Measurements from ENCODE around the gene CASS4.

The CASS4 gene

DNA sequence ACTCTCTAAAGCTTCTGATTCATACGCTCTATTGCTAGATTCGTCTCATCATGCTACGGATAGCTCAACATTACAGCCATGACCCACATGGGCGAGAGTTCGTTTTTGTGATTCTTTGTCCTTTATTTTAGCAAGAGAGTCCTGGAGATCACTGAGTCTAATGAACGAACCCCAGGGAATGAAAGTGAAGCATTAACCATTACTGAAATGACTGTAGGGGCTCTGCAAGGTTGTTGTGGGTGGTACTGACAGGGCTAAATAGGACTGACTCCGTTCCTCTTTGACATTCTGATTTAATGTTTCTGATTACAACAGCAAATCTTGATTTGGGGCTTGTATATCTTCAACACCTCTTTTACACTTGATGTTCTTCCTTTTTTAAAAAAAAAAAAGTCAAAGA lies 42.7 kb downstream of the CASS4 start:
- no peak overlapping the region for H3K27ac ChIP-seq
- TF ChIP-seq ZFX (IDR thresholded peaks at IDR 0.05; ENCODE audit: borderline replicate concordance): no peak
- TF ChIP-seq, protein P1, sequence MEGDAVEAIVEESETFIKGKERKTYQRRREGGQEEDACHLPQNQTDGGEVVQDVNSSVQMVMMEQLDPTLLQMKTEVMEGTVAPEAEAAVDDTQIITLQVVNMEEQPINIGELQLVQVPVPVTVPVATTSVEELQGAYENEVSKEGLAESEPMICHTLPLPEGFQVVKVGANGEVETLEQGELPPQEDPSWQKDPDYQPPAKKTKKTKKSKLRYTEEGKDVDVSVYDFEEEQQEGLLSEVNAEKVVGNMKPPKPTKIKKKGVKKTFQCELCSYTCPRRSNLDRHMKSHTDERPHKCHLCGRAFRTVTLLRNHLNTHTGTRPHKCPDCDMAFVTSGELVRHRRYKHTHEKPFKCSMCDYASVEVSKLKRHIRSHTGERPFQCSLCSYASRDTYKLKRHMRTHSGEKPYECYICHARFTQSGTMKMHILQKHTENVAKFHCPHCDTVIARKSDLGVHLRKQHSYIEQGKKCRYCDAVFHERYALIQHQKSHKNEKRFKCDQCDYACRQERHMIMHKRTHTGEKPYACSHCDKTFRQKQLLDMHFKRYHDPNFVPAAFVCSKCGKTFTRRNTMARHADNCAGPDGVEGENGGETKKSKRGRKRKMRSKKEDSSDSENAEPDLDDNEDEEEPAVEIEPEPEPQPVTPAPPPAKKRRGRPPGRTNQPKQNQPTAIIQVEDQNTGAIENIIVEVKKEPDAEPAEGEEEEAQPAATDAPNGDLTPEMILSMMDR (IDR thresholded peaks at IDR 0.05): no peak

DNA sequence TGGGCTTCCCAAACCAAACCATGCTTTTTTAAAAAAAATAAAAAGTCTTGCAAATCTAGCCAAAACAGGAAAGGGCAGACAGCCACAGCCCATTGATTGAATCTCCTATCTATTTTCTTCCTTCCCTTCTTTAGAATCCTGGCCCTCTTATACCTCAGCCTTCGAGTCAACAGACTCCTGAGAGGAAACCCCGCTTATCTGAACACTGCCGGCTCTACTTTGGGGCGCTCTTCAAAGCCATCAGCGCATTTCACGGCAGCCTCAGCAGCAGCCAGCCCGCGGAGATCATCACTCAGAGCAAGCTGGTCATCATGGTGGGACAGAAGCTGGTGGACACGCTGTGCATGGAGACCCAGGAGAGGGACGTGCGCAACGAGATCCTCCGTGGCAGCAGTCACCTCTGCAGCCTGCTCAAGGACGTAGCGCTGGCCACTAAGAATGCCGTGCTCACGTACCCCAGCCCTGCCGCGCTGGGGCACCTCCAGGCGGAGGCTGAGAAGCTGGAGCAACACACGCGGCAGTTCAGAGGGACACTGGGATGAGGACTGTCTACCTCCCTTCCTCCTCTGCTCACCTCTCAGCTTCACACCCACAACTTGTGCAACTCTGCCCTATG lies 46.3 kb downstream of the CASS4 start:
- H3K27ac ChIP-seq: no peak overlapping the region
- TF ChIP-seq, protein P1 (IDR thresholded peaks at IDR 0.05): no peak
- TF ChIP-seq ZFX (IDR thresholded peaks at IDR 0.05; ENCODE audit: borderline replicate concordance): no peak

DNA sequence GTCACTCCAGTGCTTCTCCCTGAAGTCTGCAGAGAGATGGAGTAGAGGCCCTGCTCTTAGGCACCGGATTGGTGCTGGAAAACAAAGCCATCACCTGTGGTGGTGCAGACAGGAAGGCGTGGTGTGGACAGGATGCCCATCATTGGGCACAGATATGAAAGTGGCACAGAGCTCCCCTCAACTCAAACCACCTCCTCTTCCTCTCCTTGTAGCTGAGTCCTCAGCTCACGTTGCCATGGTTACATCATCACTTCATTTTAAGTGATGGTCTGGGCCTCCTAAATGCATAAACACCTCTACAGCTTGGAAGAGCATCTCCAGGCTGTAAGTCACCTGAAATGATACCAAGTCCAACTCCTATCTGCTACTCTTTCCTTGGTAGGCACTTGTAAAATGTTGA lies 48.4 kb downstream of the CASS4 start:
- TF ChIP-seq, protein P1 (IDR thresholded peaks at IDR 0.05): no peak
- no peak for TF ChIP-seq ZFX (IDR thresholded peaks at IDR 0.05; ENCODE audit: borderline replicate concordance)
- no peak overlapping the region for H3K27ac ChIP-seq

DNA sequence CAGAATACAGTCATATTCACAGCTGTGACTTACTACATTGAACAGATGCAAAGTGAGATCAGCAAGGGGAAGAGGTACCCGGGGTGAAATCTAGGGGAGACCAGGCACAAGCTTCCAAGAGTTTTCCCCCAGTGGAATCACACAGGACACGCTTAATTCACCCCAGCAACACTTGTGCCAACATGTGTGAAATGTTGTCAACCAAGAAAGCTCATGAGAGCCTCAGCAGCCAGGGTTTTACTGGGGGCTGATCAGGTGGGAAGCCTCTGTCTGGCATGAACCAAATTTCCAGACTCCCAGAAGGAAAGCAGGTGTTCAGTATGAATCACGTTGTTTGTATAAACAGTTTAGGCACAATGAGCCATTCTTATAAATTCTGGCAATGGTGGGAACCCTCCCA lies 49.5 kb downstream of the CASS4 start:
- H3K27ac ChIP-seq: no peak overlapping the region
- TF ChIP-seq ZFX (IDR thresholded peaks at IDR 0.05; ENCODE audit: borderline replicate concordance): no peak
- TF ChIP-seq, protein P1 (IDR thresholded peaks at IDR 0.05): no peak

DNA sequence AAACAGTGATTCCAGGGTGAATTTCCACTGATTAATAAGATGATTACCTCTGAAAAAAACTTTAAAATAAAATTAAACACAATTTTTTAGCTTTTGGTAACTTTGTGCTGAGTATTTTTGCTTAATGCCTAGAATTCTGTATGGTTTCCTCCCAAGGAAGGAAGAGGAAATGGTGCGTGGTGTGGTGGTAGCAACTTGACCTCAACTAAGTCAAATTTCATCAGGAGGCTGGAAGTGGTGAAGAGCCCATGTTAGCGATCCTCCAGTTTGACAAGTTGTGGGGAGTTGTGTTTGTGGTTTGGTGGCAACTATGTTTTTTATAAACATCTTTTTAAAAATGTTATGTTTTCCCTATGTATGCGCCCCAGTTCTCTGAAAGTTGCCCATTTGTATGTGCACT lies 51.4 kb downstream of the CASS4 start:
- no peak overlapping the region for H3K27ac ChIP-seq
- TF ChIP-seq, protein P1 (IDR thresholded peaks at IDR 0.05): no peak
- TF ChIP-seq ZFX (IDR thresholded peaks at IDR 0.05; ENCODE audit: borderline replicate concordance): no peak

DNA sequence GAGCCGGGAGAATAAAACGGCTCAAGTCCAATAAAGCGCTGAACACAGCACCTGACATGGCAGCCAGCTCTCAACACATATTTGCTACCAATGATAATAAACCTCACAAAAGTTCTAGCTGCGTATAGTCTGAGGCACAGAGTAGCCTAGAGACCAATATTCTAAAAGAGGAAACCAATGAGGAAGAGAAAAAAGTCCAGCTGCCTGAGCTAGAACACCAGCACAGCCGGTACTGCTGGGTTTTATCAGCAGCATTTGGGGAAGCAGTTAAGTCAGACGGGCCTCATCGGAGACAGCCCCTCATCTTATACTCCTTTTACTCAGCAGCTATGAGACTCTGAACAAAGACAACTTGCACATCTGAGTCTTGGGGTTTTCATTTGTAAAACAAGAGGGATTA lies 53.9 kb downstream of the CASS4 start:
- TF ChIP-seq, protein P1 (IDR thresholded peaks at IDR 0.05): no peak
- no peak for TF ChIP-seq ZFX (IDR thresholded peaks at IDR 0.05; ENCODE audit: borderline replicate concordance)
- H3K27ac ChIP-seq: no peak overlapping the region

DNA sequence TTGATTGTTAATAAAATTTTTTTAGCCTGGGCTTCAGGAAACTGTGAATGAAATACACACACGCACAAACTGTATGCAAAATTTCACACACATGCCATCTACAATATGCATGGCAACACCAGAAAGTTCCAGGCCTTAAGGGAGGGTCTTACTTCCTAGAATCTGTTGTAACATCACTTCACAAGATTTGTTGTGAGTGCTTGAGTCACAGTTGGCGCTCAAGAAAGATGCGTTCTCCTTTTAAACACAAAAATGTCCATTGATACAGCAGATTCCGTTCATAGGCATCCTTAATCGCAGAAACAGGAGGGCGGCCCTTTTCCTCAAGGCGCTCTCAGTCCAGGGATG lies 55.9 kb downstream of the CASS4 start:
- TF ChIP-seq, protein P1 (IDR thresholded peaks at IDR 0.05): no peak
- no peak for TF ChIP-seq ZFX (IDR thresholded peaks at IDR 0.05; ENCODE audit: borderline replicate concordance)
- H3K27ac ChIP-seq: no peak overlapping the region

Measured in 22Rv1 (cell line).